GM21717 (cell line): ENCODE data around the gene ING3.
"Not testable (repeated sequence)": the region's sequence is repeated elsewhere in the genome, so short reads cannot be mapped to it uniquely, and the experiment has no call there.

Experiments
- ATAC-seq: cut with Tn5 transposase; IDR thresholded peaks from one replicate; pipeline ENCODE4 v1.9.1; 2021; ENCODE audit warnings: mild to moderate bottlenecking, moderate library complexity; ENCODE audit not compliant: unreplicated experiment

Gene ING3

DNA sequence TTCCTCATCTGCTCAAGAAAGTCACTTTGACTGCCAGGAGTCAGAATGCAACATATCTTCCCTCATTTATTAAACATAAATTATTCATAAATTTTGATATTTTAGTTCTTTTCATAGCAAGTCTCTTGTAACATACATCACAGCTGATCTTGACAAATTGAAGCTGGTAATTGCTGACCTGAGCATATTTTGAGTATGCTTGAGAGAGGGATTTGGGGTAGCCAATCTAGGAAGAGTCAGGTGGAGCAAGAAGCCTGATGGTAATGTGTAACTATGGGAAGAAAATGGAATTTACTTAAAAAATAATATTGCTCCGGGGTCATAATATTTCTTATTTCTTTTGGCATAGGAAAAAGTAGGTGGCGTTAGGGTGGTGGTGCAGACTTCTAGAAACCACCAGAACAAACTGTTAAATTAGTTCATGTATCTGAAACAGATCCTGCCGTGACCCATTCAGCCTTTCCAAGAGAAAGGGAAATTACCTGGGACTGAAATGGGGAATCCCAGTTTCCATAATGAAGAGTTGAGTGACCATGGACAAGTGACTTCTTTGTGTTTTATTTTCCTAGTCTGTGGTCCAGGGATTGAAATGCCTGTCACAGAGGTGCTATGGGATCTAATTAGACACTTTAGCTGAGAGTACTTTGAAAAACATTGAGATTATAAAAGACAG, 50.8 kb downstream of the ING3 start:
- no peak for ATAC-seq

DNA sequence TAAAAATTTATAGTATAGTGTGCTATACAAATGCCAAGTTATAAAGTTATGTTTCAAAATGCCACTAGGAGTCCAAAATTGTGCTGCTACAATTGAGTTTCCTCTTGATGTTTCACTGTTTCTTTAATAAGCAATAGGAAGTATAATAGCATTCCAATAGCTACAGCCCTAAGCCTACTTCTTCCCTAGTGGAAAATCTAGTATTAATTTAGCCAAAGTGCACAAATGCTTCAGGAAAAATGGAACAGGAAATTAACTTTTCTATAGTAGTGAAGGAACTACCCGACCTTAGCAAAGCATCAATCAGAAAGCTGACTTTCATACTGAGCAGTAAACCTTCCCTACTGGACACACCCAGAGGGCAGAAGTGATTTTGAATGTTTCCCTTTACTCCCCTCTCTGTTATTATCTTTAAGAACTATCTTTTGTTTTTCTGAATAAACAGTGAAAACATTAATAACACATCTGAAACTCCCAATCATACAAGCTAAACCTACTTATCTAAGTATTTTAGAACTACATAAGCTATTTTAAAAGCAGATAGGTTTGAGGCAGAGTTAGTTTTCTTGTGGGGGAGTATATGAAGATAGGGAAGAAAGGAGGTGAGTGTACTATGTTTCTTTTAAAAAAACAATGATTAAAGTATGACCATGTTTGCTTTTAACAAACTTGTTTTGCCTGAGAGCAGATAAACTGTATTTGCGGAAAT, 51.6 kb downstream of the ING3 start:
- no peak for ATAC-seq

DNA sequence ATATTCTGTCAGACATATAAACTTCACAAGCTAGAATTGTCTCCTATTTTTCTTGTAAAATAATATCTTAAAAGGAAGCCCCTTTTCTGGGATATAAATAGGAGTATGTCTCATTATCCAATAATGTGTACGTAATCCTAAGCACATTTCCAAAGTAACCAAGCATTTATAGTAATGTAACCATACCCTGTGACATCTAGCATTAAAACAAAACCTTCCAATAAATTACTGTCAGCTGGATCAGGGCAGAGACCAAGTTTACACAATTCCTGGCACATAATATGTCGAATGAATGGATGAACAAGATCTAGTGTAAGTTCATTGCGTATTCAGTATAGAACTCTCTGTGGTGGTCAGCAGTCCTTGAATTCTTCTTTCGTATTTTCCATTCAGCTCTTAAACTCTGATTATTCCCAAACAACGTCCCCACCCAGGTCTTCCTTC, 52.2 kb downstream of the ING3 start:
- ATAC-seq, result no peak

DNA sequence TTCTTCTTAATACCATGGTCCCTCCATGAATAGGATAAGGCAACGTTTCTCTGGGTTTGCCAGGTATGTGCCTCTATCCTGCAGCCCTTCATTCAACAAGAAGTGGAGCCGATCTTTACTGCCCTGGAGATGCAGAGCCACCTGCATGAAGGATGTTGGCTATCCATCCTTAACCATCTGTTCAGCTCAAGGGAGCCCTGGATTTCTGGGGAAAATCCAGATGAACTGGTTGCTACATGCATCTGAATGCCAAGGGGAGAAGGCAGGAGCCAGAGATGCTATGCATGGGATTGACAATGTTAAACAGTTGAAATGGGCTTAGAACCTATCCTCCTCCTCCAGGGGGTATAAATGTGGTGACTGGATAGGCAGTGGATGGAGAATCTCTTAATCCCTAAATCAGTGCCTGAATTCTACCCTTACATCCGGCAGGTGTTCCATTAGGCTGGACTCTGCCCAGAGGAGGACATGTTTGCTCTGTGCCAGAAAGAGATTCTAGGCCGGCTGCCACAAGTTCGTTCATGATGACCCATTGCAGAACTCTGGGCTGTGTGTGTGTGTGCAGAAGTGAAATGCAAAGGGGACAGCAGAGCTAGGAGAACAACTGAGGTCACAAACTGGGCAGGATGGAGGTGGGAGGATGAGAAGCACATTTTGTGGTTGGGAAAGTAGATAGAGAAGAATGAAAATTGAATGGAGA, 53.6 kb downstream of the ING3 start:
- ATAC-seq, result no peak

DNA sequence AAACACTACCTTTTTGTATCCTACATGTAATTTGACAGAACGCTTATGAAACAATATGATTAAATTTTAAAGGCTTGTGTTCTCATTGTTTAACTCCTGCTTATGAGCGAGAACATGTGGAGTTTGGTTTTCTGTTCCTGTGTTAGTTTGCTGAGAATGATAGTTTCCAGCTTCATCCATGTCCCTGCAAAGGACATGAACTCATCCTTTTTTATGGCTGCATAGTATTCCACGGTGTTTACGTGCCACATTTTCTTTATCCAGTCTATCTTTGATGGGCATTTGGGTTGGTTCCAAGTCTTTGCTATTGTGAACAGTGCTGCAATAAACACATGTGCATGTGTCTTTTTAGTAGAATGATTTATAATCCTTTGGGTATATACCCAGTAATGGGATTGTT, 54.5 kb downstream of the ING3 start:
- not testable (repeated sequence) for ATAC-seq

DNA sequence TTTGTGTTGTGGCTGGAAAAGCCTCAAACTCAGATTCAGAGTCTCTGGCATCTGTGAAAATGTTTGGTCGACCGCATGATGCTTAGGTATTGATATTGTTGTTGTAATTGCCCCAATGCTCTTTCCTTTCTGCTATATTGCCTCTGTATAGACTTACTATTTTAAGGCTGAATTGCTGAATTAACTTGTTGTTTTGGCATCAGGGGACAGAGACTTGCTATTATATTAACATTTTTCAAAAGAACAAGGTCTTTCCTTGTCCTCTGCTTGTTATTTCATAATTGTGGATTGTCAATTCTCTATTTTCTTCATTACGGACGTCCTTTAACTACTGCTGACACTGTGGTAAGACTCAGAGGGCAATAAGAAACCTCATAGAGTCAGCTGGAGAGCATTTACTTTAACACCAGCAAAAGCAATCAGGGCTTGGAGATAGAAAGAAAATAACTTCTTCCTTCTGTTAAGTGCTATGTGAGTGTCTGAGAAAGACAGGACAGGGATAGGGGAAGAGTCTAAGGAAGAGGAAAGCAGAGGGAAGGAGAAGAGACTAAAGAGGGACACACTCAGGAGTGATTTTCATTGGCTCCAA, 55.5 kb downstream of the ING3 start:
- no peak for ATAC-seq

DNA sequence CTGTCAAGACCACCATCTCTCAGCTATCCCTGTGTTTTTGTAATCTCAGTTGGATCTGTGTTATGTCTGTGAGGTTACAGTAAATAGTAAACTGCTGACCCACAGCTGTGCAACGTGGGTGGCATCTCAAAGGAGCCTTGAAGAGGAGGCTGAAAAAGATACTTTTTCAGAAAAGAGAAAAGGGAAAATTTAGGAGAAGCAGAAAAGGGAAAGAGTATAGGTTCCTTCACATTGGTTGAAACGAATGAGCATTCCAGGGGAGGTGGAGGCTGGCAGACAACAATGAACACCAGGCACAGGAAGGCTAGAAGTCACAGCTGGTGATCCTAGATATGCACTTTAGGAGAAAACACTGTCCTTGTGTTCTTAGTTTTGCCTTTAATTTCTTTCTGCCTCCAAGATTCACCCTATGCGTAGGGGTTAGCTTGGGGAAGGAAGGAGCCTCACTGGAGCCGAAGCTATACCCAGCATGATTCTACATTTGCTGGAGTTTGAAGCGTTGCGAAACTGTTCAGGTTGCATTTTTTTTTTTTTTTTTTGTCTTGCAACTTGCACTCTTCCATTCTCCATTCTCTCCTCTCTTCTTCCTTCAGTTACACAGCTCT, 56.2 kb downstream of the ING3 start:
- ATAC-seq, result no peak

DNA sequence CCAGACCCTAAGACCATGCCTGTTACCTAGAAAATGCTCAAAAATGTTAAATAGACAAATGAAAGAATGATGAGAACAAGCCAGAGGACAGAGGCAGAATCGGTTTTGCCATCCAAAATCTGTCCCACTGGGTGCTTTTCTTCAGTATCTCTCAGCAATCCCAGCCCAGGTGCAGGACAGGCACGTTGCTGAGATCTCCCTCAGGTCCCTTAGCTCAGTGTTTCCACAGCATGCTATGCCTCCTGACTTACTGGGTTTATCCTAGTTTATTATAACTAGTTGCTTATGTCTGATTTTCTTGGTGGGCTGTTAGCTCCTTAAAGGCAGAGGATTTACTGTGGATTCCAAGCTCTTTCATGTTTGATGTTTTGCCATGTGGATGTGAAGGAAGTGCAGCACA, 58.2 kb downstream of the ING3 start:
- no peak for ATAC-seq

DNA sequence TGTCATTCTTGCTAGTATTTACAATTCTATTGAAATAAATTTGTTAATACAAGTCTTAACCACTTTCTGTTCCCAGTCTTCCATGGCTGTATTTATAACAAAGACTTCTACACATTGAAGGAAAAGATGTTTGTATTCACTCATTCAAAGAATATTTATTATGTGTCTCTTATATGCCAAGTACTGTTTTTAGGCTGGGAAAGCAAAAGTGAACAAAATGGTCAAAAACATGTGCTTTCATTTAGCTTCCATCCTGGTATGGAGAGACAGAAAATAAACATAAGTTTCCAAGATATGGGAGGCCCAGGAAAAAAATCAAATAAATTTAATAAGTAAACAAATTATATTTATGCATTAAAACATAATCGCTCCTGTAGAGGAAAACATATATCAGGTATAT, 60.8 kb downstream of the ING3 start:
- no peak for ATAC-seq

DNA sequence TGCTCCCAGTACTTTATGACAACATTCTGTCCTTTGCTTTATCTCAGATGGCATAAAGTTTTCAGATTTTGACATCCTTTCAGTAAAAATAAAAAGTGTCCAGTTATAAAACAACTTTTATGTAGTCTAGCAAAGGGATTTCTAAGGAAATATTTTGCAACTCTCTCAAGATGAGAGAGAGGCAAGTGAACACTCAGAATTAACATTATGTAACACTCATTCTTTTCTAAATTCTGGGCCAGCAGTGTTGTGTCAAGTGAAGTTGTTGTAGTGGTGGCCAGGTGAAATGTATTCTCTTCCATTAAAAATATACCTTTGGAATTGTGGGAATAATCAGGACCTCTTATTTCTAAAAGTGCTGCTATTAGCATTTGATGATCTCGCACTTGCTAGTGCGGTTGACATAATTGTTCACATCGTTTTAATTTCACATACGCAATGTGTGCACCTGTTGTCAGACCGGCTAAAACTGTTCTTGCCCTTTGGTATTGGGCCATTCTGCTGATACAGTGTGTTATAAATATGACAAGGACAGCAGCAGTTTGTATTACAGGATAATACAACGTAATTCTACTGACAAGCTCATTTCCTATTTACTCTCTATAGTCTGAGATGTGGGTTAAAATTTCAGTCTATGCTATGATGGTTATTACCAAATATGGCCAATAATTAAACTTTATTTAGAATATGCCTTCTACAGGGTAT, 61.7 kb downstream of the ING3 start:
- no peak for ATAC-seq

DNA sequence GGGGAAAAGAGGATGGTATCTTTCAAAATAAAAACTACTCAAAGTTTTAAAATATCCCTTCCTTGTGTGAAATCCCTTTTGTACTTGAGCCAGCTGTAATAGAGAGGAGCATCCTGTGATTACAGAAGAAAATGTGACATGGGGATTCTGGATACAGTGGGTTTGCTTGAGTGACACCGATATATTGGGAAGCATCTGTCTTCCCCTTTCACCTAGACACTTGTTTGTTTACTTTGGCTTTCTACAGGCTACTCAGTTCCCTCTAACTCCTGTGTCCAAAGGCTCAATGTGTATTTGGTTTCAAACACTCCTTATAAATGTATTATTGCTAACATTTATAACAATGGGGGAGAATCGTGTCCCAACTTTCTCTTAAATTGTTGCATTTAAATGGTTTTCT, 62.3 kb downstream of the ING3 start:
- ATAC-seq, result no peak

DNA sequence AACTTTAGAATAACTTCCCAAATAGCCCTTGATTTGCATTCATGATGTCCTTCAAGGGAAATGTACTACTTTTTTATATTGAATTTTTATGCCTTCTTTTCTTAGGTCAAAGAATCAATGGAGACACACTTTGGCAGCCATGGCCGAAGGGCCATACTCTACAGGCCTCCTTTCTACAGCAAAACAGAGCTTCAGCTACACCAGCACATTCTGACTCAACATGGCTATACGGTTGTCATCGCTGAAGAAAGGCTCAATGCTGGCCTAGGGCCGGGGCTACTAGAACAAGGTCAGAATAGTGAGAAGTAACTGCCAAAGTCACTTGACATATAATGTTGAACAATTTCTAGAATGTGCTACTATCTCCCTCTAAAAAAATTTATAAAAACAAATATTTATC, 65.0 kb downstream of the ING3 start:
- ATAC-seq, result no peak

DNA sequence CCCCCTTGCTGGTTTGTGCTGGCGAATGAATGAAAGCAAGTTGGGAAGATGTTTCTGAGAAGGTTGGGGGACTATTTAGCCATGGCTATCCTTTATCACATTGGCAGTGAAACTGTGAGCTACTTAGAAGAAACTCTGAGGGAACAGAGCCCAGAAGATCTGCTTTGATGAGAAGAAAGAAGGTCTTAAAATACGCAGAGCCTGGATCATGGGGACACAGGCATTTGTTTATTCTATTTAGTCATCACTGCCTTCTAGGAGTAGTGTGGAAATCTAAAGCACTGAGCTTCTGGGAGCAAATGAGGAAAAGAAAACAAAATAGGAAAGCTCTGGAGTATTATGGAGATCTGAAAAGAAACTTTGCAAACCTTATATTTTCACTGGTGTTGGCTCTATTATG, 66.4 kb downstream of the ING3 start:
- no peak for ATAC-seq

DNA sequence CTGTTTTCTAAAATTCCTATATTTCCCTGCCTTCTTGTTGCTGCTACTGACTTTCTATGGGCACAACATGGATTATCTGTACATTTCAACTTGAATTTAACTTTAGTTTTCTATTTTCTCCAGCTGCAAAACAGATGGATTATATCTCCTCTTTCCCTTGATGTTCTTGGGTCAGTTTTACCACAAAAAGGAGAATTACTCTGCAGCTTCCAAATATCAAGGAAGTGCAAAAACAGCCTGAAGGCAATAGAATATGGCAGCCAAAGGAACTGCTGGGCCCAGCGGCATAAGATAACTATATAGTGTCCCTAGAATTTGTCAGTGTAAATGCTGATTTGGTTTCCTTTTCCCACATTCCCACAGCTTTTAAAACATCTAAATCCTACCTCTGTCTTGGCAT, 67.0 kb downstream of the ING3 start:
- no peak for ATAC-seq

DNA sequence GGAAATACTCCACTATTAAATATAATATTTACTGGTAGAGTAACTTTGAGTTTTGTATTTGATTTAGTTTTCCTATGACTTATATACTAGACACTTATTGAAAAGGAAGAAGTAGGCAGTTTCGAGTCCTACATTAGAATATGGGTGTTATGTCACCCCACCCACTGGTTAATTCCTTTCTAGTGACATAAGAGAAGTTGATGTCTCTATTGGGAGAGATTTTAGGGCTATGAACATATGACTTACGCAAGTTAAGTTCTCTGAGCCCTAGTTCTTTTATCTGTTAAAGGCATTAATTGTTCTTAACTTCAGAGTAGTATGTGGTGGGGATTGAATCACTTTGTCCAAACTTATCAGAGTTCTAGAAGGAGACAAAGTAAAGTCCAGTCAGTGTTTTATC, 68.4 kb downstream of the ING3 start:
- ATAC-seq, result no peak

DNA sequence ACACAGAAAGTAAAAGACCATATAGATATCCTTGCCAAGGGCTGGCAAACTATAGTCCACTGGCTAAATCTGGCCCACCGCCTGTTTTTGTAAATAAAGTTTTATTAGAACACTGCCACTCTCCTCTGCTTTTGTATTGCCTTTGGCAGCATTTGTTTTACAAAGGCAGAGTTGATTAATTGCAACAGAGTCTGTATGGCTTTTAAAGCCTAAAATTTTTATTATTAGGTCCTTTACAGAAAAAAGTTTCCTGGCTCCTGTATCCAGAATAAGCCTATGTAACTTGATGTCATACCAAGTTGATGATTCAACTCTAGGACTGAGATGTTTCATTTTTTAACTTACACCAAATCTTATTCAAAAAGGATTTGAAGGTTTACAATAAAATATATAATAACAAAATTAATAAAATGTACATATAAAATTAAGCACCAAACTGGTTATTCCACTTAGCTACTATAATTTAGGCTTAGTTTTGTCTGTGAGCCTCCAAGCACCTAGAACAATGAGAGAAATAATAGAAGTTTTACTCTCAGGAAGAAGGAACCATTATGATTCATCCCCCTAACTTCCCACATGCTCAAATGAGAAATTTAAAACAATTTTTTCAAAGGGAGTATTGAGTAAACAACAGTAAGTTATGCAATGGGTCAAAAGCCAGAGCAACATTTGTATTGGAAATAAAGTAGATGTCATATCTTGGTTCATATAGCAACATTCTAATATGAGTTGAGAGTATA, 69.8 kb downstream of the ING3 start:
- ATAC-seq, result no peak

DNA sequence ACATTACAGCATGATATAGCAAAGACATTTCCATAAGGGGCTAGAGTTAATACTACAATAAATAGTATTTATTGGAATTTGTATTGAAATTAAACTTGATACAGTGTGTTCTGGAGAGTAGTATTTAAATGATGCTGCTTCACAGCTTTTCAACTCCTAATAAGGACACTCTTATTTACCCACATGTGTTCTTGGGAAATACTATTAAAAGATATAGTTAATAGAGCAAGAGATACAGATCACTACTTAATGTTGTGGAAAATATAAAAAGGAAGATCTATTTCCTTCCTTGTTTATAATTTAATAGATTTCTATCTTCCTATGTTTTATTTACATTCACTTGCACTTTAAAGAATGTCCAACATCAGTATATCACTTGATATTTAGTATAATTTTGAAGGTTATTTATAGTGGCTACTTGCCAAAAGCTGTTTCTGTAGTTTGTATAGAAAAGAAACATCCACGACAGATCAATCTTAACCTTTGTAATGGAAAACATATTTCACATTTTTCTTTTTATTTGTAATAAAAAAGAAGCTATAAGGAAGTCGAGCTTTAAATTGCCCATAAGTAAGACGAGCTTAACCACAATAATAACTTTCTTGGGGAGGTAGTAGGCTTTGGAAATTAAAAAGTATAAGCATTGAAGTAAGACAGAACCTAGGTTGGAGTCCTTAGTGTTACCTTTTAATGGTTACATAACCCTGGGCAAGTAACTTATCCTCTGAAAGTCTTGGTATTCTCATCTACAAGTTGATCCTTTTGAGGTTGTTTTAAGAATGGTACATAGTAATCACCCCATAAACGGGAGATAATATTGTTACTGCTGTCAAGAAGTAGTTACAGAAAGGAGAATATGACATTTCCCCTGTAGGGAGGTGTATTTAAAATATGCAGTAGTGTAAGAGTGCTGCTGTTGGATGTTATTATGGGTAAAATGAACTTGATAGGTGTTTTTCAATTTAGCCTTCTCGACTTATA, 70.7 kb downstream of the ING3 start:
- no peak for ATAC-seq

DNA sequence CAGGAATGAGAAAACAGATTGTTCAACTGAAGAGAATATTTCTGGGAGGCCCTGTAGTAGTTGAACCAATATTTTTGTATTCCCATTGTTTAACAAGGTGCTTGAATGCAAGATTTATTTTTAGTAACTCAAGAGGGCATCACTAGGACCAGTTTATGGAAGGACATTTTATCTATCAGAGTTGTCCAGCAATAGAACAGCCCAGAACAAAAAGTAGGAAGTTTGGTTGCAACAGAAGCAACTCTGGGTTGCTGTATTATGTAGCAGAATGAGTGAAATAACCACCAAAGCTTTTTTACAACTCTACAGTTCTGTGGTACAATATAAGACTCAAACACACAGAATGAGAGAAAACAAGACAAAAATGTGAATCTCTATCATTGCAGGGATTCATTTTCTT, 72.6 kb downstream of the ING3 start:
- ATAC-seq, result no peak
